GM04503 (cell line): ENCODE results near the gene SNRPF.

Experiments used
- DNase-seq: peaks from one replicate; pipeline ENCODE4 v3.0.0-alpha.2; 2012; ENCODE audit warnings: low read depth

The SNRPF gene

GRCh38 chr12:95859344-95859816 lies 628 bp downstream of the SNRPF start:
- DNase-seq: no peak

GRCh38 chr12:95859947-95860850 lies 1.4 kb downstream of the SNRPF start:
- no peak for DNase-seq

GRCh38 chr12:95862038-95862437 lies 3.3 kb downstream of the SNRPF start:
- no peak for DNase-seq

GRCh38 chr12:95863337-95863736 lies 4.6 kb downstream of the SNRPF start:
- DNase-seq: no peak

GRCh38 chr12:95870897-95871296 lies 12.1 kb downstream of the SNRPF start:
- DNase-seq: no peak

GRCh38 chr12:95874452-95874851 lies 15.7 kb downstream of the SNRPF start:
- DNase-seq: no peak

GRCh38 chr12:95877622-95878021 lies 18.9 kb downstream of the SNRPF start:
- DNase-seq: no peak

- no peak for DNase-seq
These were observed 22.1 kb downstream of the SNRPF start for GRCh38 chr12:95880895-95881294.

GRCh38 chr12:95881331-95881955 lies 22.7 kb downstream of the SNRPF start:
- no peak for DNase-seq

GRCh38 chr12:95882080-95882479 lies 23.3 kb downstream of the SNRPF start:
- no peak for DNase-seq

- DNase-seq: no peak
These were observed 24.1 kb downstream of the SNRPF start for GRCh38 chr12:95882873-95883272.

- no peak for DNase-seq
These were observed 26.2 kb downstream of the SNRPF start for GRCh38 chr12:95884998-95885397.

GRCh38 chr12:95887311-95887710 lies 28.6 kb downstream of the SNRPF start:
- DNase-seq: no peak

- DNase-seq: no peak
These were observed 32.2 kb downstream of the SNRPF start for GRCh38 chr12:95890958-95891357.

- no peak for DNase-seq
These were observed 38.1 kb downstream of the SNRPF start for GRCh38 chr12:95896846-95897245.

GRCh38 chr12:95898081-95898480 lies 39.3 kb downstream of the SNRPF start:
- DNase-seq: no peak

- no peak for DNase-seq
These were observed 49.8 kb downstream of the SNRPF start for GRCh38 chr12:95908573-95908972.

- no peak for DNase-seq
These were observed 51.1 kb downstream of the SNRPF start for GRCh38 chr12:95909871-95910270.
